MM.1S (cell line): ENCODE results near the gene ZNF469.

Experiments used
- DNase-seq: peaks from one replicate; pipeline ENCODE4 v3.0.0-alpha.2; 2015
- H2AFZ ChIP-seq: fragments of 300-600 bp; sonication (generic); 2 replicates; pipeline ENCODE4 v1.6.0; 2016; ENCODE audit warnings: antibody characterized with exemption, low read length
- H3F3A ChIP-seq: fragments of 300-600 bp; sonication (generic); 2 replicates; pipeline ENCODE4 v1.6.1; 2016; ENCODE audit warnings: mild to moderate bottlenecking, antibody characterized with exemption, low read length, moderate library complexity, mixed read lengths; ENCODE audit not compliant: insufficient read depth
- H3K27ac ChIP-seq: fragments of 300-600 bp; sonication (generic); 2 replicates; pipeline ENCODE4 v1.5.1; 2016; ENCODE audit warnings: mild to moderate bottlenecking, low read length
- H3K27me3 ChIP-seq: fragments of 300-600 bp; sonication (generic); replicated peaks from 2 replicates; pipeline ENCODE4 v1.6.0; 2016; ENCODE audit warnings: low read length; ENCODE audit not compliant: insufficient read depth
- H3K36me3 ChIP-seq: fragments of 300-600 bp; sonication (generic); replicated peaks from 2 replicates; pipeline ENCODE4 v1.6.1; 2016; ENCODE audit warnings: mild to moderate bottlenecking, low read length, mixed read lengths; ENCODE audit not compliant: insufficient read depth
- H3K4me1 ChIP-seq: fragments of 300-600 bp; sonication (generic); 2 replicates; pipeline ENCODE4 v1.6.1; 2016; ENCODE audit warnings: low read length, mixed read lengths
- H3K4me2 ChIP-seq: fragments of 300-600 bp; sonication (generic); 2 replicates; pipeline ENCODE4 v1.6.0; 2016; ENCODE audit warnings: low read depth, low read length
- H3K4me3 ChIP-seq: fragments of 300-600 bp; sonication (generic); 2 replicates; pipeline ENCODE4 v1.5.1; 2016; ENCODE audit warnings: low read length, mixed read lengths
- H3K79me2 ChIP-seq: fragments of 300-600 bp; sonication (generic); 2 replicates; pipeline ENCODE4 v1.6.1; 2016; ENCODE audit warnings: mixed run types, low read length, mixed read lengths
- H3K9ac ChIP-seq: fragments of 300-600 bp; sonication (generic); 2 replicates; pipeline ENCODE4 v1.6.1; 2016; ENCODE audit warnings: low read length, mixed read lengths
- H3K9me2 ChIP-seq: fragments of 300-600 bp; sonication (generic); replicated peaks from 2 replicates; pipeline ENCODE4 v1.6.1; 2016; ENCODE audit warnings: mild to moderate bottlenecking, low read length, mixed read lengths; ENCODE audit not compliant: insufficient read depth
- H3K9me3 ChIP-seq: fragments of 300-600 bp; sonication (generic); replicated peaks from 2 replicates; pipeline ENCODE4 v1.6.1; 2016; ENCODE audit warnings: mild to moderate bottlenecking, low read length, mixed read lengths; ENCODE audit not compliant: insufficient read depth
- H4K20me1 ChIP-seq: fragments of 300-600 bp; sonication (generic); 2 replicates; pipeline ENCODE4 v1.6.1; 2016; ENCODE audit warnings: mild to moderate bottlenecking, low read length, moderate library complexity, mixed read lengths; ENCODE audit not compliant: insufficient read depth
- CTCF ChIP-seq: fragments of 300-600 bp; sonication (generic); IDR thresholded peaks from 2 replicates; pipeline ENCODE4 v1.5.1; 2016; ENCODE audit warnings: antibody characterized with exemption, low read length, mixed read lengths
- EZH2 ChIP-seq: fragments of 300-600 bp; sonication (generic); optimal IDR thresholded peaks from 2 replicates; pipeline ENCODE3; 2017; ENCODE audit warnings: low read depth, mild to moderate bottlenecking, antibody characterized with exemption, low read length, mixed read lengths
- EZH2phosphoT487 ChIP-seq: fragments of 300-600 bp; sonication (generic); IDR thresholded peaks from 2 replicates; pipeline ENCODE4 v1.6.1; 2018; ENCODE audit warnings: antibody characterized with exemption, low read length

Gene ZNF469

GRCh38 chr16:88391144-88391850 is 8.5 kb downstream of the ZNF469 start:
- H3K27ac ChIP-seq, result no peak overlapping the region
- no peak overlapping the region for H2AFZ ChIP-seq
- H4K20me1 ChIP-seq, result no peaks in the 10 kb centered on the region
- H3F3A ChIP-seq, result no peaks in the 10 kb centered on the region
- no peak for TF ChIP-seq EZH2phosphoT487
- no peaks in the 10 kb centered on the region for H3K79me2 ChIP-seq
- H3K9me3 ChIP-seq, result no peaks in the 10 kb centered on the region
- H3K9me2 ChIP-seq, result no peaks in the 10 kb centered on the region
- H3K36me3 ChIP-seq, result no peaks in the 10 kb centered on the region
- no peaks in the 10 kb centered on the region for H3K4me1 ChIP-seq
- peaks cover 86% of the 10 kb centered on the region for H3K27me3 ChIP-seq
- H3K4me2 ChIP-seq, result no peak overlapping the region
- H3K4me3 ChIP-seq, result no peak overlapping the region
- DNase-seq, result no peak
- H3K9ac ChIP-seq, result no peak overlapping the region

- no peaks in the 10 kb centered on the region for H3K36me3 ChIP-seq
- peaks cover 86% of the 10 kb centered on the region for H3K27me3 ChIP-seq
- no peak overlapping the region for H3K4me3 ChIP-seq
- no peaks in the 10 kb centered on the region for H3K79me2 ChIP-seq
- no peaks in the 10 kb centered on the region for H3K9me3 ChIP-seq
- no peak overlapping the region for H3K27ac ChIP-seq
- no peaks in the 10 kb centered on the region for H3F3A ChIP-seq
- no peak overlapping the region for H3K9ac ChIP-seq
- TF ChIP-seq CTCF (no peak), EZH2 (no peak), EZH2phosphoT487 (no peak)
- H4K20me1 ChIP-seq, result no peaks in the 10 kb centered on the region
- no peaks in the 10 kb centered on the region for H3K9me2 ChIP-seq
- H3K4me2 ChIP-seq, result no peak overlapping the region
- no peaks in the 10 kb centered on the region for H3K4me1 ChIP-seq
- no peak for DNase-seq
- H2AFZ ChIP-seq, result no peak overlapping the region
These were observed 9.4 kb downstream of the ZNF469 start for GRCh38 chr16:88392111-88392510.

- H3K79me2 ChIP-seq, result no peaks in the 10 kb centered on the region
- H3K4me2 ChIP-seq, result no peak overlapping the region
These were observed 9.9 kb downstream of the ZNF469 start for GRCh38 chr16:88392616-88393015.

More at GRCh38 chr16:88392616-88393015, 9.9 kb downstream of the ZNF469 start:
- no peak for DNase-seq
- no peak overlapping the region for H3K4me3 ChIP-seq
- H3K9me3 ChIP-seq, result no peaks in the 10 kb centered on the region
- no peaks in the 10 kb centered on the region for H4K20me1 ChIP-seq
- no peak overlapping the region for H3K27ac ChIP-seq
- no peaks in the 10 kb centered on the region for H3F3A ChIP-seq
- H2AFZ ChIP-seq, result no peak overlapping the region
- peaks cover 83% of the 10 kb centered on the region for H3K27me3 ChIP-seq
- no peaks in the 10 kb centered on the region for H3K4me1 ChIP-seq
- no peaks in the 10 kb centered on the region for H3K36me3 ChIP-seq
- H3K9me2 ChIP-seq, result no peaks in the 10 kb centered on the region
- TF ChIP-seq CTCF (no peak), EZH2phosphoT487 (no peak), EZH2 (no peak)
- no peak overlapping the region for H3K9ac ChIP-seq
